Activated CD4-positive, alpha-beta T cell treated with anti-CD3 and anti-CD28 coated beads, Interleukin-2, amount 50 U/mL, for 16 hours (primary cell): ENCODE measurements around the gene COL9A3.
A peak's percentile ranks its signal among the peaks of the same experiment; 100 is the strongest.

Source experiments
- DNase-seq: peaks from one replicate; pipeline ENCODE4 v3.0.0-alpha.2; 2020

COL9A3 gene

DNA sequence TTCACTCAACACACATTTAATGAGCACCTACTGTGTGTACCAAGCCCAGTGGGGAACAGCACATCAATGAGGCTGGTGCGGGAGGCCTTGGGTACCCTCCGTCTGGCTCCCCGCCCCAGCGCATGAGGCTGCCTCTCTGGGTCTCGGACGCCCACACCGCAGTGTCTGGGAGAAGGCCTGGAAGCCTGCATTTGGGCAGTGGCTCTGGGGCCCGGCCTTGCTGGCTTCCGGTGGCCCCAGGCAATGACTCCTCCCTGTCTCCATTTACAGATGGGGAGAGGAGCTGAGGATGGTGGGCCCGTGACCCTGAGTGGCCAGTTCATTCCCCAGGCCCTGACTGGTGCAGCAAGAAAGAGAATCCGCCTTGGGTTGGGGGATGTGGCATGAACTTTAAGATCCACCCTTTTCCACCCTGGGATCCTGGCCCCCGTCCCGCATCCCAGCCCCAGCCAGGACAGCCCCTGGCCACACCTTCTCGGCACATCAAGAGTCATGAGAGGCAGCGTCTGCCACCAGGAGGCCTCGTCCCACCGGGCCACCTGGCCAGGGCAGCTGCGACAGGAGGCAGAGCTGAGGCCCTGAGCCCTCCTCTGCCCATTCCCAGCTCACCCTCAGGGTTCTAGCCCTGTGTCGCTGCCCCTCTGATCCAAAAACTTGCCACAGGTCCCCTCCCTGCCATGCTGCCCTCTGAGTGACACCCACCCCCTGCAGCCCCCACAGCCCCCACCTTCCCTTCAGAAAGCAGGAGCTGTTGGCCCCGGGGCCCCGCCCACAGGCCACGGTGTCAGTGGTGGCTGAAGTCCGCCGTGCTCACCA, 38.0 kb upstream of the COL9A3 start:
- no peak for DNase-seq

DNA sequence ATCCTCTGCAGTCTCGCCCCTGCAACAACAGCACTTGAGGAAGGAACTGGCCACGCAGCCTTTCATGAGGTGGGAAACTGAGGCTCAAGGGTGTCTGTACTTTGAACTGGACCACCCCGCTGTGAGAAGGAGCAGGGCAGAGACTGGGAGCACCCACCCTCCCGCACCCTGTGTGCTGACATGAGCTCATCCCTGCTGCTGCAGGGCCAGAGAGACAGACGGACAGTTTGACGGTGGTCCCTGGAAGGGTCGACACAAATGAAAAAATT, 37.5 kb upstream of the COL9A3 start:
- no peak for DNase-seq

DNA sequence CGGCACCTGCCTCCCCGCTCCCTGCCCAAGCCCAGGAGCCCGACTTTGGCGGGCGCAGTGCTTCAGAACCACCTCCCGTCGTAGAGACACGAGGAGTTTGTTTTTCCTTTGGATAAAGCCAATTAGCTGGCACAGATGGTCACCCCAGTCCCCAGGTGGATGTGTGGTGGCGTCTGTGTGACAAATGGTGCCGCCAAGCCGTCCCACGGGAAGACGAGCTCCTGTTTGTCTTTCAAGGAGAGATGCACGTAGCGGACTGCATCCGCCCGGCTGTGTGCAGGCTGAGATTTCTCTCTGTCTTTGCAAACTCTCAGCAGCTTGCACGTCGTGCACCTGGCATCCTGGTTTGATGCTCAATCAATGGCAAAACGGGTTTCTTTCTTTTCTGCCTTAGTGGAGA, 36.6 kb upstream of the COL9A3 start:
- no peak for DNase-seq

DNA sequence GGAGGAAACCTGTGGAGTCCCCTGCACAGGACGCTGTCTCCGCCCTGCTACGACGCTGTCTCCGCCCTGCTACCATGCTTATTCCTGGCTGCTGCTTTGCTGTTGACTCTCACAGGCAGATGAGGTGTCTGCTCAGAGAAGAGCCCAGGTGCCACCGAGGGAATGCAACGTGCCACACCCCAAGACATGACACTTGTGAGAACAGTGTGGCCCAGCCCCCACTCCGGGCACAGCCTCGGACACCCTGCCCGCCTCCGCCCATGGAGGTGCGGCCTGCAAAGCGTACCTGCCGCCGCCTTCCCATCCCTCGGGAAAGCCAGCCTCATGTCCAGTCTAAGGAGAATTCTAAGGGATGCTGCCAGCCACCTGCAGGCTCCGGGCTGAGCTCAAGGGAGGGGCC, 36.2 kb upstream of the COL9A3 start:
- DNase-seq: no peak

DNA sequence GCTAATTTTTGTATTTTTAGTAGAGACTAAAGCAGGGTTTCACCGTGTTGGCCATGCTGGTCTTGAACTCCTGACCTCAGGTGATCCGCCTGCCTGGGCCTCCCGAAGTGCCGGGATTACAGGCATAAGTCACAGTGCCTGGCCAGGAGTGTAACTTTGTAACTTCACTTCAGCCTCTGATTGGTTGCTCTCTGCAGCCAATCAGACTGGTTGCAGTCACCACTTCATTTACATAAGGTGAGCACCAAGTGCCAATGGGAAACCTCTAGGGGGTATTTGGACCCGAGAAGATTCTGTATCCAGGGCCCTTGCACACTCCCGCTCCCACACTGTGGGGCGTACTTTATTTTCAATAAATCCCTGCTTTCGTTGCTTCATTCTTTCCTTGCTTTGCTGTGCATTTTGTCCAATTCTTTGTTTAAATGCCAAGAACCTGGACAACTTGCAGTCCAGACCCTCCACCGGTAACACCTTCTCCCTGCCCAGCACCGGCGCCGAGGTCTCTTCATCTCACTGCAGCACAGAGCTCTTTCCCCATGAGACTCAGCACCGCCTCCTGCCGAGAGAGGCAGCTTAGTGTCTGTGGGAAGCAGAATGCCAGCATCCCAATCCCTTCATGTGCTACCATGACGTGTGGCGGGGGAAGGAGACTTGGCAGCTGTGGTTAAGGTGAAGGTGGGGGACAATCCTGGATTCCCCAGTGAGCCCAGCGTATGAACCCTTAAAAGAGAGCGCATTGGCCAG, 34.5 kb upstream of the COL9A3 start:
- DNase-seq: no peak

DNA sequence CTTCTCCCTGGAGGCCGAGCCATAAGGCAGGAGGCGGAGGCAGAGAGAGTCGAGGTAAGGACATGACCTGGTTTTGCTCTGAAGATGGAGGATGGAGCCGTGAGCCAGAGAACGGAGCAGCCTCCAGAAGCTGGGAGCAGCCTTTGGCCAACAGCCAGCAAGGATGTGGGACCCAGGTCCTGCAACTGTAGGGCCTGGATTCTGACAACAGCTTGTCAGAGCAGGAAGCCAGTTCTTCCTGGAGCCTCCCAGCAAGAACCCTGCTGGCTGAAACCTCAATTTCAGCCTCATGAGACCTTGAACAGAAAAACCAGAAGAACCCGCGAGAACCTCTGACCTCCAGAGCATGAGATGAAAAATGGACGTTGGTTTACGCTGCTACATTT, 34.0 kb upstream of the COL9A3 start:
- no peak for DNase-seq

DNA sequence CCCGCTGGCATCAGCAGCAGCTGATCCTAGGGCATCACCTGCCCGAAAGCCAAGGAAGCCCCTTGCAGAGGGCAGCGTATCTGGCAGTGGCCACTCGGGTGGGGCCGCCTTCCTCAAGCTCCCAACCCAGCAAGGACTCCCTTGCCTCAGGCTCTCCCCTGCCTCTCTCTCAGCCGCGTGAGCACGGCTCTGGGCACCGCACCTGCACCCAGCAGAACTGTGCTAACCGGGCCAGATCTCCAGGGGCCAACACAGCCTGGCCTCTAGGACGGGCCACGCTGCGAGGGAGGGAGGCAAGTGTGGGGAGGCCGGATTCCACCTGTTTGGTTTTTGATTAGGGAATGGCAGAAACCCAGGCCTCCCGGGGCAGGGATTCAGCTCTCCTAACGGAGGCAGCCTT, 32.4 kb upstream of the COL9A3 start:
- DNase-seq: no peak

DNA sequence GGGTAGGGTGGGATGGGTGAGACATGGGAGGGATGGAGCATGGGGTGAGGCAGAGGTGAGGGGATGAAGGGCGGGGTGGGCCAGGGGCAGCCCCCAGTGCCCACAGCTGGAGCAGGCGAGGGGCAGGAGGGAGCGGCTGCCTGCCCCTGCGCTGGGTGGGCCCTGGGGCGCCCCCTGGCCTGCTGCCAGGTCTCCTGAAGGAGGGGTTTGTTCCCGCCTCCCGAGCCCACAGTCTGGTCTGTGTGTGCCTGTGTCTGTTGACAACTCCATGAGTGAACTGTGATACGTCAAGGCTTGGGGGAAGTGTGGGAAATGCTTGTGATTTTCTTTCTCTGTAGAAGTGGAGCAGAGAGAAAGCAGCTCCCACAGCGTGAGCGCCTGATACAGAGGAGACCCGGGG, 31.5 kb upstream of the COL9A3 start:
- DNase-seq: no peak

DNA sequence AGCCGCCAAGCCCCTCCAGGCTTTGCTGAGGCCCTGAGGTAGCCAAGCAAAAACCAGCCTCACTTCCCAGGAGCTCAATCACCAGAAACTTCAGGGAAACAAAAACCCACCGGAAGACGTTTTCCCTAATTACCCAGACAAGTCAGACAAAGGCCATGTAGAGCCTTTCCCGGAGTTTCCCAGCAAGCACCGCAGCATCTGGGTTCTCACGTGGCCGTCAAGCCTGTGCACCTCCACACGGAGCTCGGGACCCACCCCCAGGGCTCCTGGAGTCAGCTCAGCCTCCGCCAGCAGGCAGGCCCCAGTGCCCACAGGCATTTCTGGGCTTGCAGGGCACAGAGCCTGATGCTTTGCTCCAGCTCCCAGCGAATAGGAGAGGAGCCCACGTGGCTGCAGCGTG, 30.7 kb upstream of the COL9A3 start:
- DNase-seq: no peak

DNA sequence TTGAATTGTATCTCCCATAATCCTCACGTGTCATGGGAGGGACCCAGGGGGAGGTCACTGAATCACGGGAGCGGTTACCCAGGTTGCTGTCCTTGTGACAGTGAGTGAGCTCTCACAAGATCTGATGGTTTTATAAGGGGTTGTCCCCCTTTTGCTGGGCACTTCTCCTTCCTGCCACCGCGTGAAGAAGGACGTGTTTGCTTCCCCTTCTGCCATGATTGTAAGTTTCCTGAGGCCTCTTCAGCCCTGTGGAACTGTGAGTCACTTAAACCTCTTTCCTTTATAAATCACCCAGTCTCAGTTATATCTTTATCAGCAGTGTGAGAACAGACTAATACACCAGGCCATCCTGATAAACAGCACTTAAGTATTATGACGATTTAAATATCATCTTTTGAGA, 29.5 kb upstream of the COL9A3 start:
- no peak for DNase-seq

DNA sequence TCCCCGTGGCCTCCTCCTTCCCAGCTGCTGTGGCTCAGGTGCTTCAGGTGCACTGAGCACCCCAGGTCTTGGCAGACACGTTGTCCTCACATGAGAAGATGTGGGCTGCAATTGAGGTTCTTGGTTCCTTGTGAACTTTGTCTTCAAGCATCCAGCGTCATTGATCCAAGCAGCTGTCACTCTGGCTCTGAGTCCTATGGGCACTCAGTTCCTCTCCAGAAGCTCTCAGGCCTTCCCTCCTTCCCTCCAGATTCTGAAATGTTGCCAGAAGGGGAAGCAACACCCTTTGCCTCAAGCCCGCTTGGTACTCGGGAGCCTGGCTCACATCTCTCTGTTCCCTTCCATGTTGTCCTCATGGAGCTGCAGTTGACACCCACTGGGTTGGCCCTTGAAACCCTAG, 29.0 kb upstream of the COL9A3 start:
- DNase-seq: no peak

DNA sequence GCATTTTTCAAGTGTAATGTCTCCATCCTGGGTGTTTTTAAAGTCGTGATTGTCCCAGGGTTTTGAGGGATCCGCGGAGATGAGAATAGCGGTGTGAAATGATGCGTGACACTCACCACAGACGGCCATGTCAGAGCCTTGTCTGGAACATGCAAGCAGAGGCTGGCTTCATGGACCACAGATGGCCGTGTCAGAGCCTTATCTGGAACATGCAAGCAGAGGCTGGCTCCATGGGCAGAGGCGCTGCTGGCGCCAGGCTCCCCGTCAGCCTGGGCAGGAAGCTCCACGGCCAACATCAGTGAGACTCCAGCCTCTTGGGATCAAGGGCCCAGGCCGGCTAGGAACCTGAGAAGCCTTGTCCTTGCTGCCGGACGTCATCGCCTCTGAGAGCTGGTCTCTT, 28.2 kb upstream of the COL9A3 start:
- no peak for DNase-seq

DNA sequence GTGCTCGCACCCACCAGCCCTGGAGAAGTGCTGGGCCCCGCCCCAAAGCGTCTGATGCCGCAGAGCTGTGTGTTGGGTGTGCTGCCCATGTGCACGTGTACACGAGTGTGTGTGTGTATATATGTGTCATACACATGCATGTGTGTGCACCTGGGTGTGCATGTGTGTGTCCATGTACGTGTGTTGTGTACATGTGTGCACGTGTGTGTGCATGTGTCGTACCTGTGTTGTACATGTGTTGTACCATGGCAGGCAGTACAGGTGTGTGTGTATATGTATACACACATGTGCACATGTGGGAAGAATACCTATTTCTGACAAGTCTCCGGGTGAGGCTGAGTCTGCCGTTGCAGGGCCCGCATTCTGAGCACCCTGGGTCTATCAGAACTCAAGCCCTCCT, 26.8 kb upstream of the COL9A3 start:
- no peak for DNase-seq

DNA sequence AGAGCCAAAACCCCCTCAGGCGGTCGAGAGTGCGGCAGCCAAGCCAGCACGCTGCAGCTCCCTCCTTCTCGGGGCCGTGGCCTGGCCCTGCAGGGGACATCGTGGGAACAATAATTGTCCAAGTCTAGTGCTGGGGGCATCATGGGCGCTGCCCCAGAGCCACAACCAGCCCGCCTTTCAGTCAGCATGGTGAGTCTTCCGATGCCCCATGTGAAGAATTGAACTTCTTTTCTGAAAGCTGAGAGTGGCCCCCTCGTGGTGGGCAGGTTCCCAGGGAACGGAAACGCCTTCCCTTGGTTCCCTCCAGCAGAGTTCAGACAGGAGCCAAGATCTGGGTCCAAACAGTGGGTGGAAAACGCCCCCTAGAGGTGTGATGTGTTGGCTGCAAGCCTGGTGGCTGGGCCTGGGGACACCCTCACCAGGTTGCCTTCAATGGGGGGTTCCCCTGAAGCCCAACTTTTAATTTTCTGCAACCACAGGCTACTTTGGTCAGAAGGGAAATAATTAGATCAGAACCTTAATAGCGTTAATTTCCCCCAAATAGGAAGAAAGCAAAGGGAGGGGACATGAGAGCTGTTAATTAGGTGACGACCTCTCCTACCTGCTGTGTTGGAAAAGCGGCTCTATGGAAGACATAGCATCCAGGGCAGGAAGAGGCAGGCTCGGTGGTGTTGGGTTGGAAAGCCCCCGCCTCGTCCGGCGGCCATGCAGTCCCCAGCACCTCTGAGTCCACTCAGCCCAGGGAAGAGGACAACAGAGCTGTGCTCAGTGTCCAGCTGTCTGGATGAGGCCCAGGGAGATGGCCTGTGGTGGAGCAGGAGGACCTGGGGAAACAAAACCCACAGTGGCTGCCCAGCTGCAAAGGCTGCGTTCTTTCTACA, 25.3 kb upstream of the COL9A3 start:
- DNase-seq: peak; percentile 85

DNA sequence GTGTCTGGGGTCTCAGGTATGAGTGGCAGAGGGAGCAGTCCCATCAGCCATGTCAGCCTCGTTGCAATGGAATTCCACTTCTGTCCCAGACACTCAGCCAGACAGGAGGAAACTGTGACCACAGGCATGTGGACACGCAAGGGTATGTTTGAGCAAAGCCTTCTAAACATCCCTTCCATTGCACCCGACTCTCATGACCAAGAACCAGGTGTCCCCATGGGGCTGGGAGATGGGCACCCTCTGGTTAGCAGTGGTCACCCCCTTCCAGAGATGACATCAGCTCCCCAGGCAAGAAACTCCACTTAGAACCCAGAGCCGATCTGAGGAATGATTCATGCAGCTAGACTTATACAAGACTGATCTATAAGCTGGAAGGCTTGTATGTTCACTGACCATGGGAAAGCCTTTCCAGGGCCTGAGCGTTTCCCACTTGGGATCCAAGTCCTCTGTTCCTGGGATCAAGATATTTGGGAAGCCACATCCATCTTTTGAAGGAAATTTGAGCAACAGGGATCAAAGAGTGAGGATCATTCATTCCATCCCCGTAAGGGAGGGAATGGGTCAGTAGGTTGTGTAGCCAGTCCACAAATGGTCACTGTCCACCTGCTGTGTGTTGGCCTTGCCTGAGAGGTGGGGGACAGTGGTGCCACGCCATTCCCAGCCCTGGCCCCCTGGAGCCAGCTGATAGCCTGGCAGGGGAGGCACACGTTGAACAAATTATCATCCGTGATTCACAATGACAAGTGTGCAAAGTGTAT, 24.5 kb upstream of the COL9A3 start:
- no peak for DNase-seq

DNA sequence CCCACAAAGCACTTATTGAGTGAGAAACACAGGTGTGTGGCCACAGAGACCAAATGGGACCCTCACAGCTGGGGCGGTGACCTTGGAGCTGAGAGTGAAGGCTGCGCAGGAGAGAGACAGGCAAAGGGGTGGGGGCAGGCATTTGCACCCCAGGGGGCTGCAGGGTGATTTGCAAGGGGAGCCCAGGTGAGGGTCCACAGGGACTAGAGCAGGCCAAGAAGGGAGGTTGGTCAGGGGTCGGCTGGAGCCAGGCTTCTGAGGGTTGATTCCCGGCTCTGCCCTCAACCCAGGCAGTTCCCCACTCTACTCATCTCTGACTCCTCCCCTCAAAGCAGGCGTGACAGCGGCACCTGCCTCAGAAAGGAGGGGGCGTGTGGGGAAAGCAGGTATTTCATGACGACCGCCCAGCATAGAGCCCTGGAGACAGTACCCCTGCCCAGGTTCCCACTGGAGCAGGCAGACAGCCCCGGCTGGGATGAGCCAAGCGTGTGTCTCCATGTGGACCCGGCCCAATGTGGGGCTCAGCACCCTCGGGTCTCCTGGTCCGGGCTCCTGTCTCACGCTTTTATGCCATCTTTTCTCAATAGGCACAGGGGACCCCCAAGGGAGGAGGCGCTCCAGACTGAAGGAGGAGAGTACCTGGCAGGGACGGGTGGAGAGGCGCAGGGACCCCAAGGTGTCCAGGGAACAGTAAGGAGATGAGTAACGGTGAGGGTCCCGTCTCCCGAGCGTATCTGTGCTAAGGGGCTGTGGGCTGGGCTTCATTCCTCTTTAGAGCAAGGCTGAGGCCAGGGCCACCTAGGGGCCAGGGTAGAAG, 23.7 kb upstream of the COL9A3 start:
- no peak for DNase-seq

DNA sequence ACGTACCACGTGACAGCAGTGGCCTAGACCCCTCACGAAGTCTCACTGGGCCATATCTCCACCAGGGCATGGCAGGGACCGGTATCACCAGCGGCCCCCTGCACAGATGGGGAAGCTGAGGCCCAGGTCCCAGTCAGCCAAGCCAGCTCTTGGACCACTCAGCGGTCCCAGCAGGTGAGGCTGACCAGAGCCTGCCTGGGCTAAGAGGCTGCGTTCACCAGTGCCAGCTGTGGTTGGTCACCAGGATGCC, 23.2 kb upstream of the COL9A3 start:
- no peak for DNase-seq

DNA sequence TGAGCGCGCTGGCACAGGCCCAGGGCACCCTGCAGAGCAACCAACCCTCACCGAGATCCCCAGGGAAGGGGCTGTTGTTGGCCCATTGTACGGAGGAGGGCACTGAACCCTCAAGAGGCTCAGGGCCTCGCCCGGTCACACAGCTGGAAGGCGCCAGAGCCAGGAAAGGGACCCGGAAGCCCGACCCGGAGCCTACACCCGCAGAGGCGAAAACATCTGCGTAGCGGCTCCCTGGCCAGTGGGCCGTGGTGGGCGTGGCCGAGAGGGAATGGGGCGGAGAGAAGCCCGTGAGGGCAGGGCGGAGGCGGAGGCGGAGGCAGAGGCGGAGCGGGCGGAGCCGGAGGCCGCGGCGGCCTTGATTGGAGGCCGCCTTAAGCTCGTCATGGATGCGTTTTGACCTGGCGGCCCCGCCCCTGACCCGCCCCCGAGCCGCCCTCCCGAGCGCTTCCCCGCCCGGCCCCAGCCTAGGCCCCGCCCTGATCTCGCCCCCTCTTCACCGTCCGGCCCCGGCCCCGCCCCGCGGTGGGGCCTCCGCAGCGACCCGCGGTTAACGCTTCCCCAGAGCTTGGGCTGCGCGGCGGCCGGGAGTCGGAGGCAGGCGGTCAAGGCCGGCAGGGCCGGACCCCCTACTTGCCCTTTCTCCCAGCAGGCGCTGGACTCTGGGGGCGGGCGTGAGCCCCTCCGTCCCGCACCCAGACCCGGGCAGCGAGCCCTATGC, 22.7 kb upstream of the COL9A3 start:
- DNase-seq: peak; percentile 98

DNA sequence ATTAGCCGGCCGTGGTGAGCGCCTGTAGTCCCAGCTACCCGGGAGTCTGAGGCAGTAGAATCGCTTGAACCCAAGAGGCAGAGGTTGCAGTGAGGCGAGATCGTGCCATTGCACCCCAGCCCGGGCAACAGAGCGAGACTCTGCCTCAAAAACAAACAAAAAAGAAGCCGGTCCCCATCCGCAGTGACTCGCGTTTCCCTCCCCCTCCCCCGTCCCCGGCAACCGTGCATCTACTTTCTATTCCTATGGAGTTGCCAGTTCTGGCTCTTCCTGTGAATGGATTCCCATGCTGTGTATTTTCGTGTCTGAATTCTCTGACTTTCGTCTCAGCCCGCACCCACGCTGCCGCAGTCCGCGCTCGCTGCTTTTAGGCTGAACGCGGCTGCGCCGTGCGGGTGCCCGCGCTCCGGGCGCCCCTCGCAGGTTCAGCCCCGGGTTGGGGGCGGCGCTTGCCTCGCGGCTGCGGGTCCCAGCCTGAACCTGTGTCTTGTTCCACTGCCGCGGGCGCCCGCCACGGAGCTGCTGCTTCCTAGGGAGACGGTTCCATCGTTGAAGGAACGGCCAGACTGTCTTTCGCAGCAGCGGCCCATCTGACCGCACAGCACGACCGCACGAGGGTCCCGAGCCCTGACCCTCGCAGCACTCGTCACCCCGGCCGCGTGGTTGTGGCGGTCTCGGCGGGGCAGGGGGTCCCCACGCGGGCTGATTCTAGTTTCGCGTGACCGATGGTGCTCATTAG, 21.7 kb upstream of the COL9A3 start:
- peak; percentile 66 for DNase-seq

DNA sequence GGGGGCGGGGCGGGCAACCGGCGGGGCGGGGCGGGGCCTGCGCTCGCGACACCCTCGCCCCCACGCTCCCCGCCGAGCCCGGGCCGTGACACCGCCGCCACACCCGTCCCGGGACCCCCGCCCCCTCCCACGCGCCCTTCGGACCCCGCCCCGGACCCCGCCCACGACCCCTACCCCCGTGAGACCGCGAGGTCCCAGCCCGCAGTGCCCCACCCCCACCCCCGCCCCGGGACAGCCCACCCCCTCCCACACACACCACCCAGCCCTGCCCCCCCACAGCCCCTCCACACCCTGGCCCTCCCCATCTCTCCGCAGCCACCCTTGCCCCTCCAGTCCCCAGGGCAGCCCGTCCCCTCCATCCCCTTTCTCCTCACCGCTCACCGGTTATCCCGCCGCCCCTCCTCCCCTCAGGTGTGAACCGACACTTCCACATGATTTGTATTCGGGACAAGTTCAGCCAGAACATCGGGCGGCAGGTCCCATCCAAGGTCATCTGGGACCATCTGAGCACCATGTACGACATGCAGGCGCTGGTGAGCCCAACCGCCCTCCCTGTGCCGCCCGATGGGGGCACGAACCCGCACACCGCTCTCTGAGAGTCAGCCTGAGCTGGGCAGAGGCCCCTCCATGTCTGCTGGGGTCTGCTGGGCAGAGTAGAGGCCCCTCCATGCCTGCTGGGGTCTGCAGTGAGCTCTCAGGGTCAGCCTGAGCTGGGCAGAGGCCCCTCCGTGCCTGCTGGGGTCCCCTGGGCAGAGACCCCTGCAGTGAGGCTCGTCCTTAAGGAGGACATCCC, 20.0 kb upstream of the COL9A3 start:
- DNase-seq: no peak
